ENCODE data around the gene KLK12.
"Not testable (repeated sequence)": the region's sequence is repeated elsewhere in the genome, so short reads cannot be mapped to it uniquely, and the experiment has no call there.

The KLK12 gene

DNA sequence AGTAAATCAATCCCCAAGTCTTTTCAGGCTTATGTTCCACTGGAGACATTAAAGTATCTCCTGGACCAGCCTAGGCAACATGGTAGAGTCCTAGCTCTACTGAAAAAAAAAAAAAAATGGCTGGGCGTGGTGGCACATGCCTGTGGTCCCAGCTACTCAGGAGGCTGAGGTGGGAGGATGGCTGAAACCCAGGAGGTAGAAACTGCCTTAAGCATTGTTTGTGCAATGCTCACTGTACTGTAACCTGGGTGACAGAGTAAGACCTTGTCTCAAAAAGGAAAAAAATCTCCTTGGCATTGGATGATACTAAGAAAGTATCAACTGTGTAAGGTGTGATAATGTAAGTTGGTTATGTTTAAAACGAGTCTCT, 42.2 kb downstream of the KLK12 start:
- in situ Hi-C loops (cut with HindIII; ENCODE audit: low sequenced_read_pairs): no loop called here

DNA sequence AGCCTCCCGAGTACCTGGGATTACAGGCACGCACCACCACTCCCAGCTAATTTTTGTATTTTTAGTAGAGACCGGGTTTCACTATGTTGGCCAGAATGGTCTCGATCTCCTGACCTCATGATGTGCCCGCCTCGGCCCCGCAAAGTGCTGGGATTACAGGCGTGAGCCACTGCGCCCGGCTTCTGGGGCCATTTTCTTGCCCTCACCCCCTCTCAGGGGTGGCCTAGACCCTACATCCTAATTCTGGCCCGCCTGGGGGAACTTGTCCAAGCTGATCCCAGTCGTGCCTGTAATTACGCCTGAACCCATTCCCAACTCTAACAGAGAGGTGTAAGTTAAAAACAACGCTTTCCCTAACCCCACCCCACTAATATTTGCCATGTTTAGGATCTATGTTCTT, 50.4 kb downstream of the KLK12 start:
- in situ Hi-C loops (cut with HindIII; ENCODE audit: low sequenced_read_pairs): not testable (repeated sequence)

DNA sequence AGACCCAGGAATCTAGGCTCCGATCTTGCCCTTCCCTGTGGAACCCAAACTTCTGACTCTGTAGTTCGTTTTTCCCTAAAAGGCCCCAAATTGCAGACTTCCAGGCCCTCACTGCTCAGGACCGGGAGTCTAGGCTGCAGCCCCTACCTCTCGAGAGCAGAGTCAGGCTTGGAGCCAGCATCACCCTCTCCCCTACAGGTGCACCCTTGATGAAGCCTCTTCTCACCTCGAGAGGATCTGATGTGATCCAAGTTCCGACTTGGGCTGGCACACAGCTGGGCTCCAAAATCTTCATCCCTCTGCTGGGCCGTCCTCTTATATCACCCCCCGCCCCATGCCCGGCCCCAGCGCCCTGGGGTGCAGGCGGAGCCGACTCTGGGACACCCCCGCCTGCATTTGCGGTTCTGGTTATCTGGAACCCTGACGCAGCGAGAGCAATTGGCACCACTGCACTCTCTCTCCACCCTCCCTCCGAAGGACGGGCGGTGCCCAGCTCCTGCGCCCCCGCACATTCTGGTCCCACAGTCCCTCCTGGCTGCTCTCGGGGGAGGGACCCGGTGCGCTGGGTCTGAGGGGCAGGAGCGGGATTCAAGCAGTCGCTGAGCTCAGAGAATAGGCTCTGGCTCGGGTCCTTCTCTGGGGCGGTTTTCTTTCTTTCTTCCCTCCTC, 51.0 kb downstream of the KLK12 start, which contains the start of gene KLK7:
TSS of gene KLK7 (minus strand) at position 293 of the 668 bp plus-strand sequence. CDS start 1,518 bp downstream, outside the sequence.
- in situ Hi-C loops (cut with HindIII; ENCODE audit: low sequenced_read_pairs): no loop called here

DNA sequence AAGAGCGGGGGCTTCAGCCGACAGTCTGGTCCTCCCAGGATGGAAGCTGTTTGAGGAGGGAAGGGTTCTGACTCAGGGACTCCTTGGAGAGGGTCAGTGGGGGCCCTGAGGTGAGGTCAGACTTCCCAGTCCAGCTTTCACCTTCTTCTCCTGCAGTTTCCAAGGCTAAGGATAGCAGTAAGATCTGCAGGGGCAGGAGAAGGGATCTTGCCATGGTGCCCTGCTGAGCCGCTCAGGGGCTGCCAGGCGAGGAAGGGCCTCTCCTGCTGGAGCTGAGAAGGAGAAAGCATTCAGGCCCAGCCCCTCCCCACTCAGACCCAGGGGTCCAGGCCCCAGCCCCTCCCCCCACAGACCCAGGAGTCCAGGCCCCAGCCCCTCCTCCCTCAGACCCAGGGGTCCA, 52.6 kb downstream of the KLK12 start:
- in situ Hi-C loops (cut with HindIII; ENCODE audit: low sequenced_read_pairs): no loop called here

DNA sequence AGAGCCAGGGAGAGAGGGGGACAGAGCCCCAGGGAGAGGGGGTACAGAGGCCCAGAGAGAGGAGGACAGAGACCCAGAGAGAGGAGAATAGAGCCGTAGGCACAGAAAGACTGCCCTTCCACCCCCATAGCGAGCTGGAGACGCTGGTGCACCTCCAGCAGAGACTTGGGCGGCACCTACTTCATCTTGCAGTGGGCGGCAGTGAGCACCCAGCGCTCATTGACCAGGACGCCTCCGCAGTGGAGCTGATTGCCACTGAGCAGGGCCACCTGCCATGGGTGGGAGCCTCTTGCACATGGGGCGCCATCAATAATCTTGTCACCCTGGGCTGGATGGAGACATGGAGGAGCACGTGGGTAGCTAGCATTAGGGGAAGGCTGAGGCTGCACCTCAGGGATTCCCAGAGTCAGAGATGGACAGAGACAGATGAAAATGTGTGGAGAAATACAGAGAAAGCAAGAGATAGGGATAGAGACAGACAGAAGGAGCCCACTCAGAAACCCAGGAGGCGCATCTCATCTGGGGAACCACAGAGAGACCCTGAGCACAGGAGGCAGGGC, 53.1 kb downstream of the KLK12 start:
- in situ Hi-C loops (cut with HindIII; ENCODE audit: low sequenced_read_pairs): no loop called here

DNA sequence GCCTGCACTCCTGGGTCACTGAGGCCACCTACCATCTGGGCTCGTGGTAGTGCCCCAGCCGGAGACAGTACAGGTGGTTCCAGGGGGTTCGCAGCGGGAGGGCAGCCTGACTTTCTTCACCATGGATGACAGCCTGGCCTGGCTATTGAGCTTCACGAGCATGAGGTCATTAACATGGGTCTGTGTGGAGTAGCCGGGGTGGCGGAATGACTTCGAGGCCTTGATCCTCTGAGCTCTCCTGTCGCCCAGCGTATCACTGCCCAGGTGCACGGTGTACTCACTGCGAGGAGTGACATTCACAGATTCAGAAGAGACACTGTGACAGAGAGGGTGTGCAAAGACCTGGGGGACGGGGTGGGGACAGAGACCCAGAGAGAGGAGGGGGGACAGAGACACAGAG, 54.6 kb downstream of the KLK12 start:
- in situ Hi-C loops (cut with HindIII; ENCODE audit: low sequenced_read_pairs): no loop called here

DNA sequence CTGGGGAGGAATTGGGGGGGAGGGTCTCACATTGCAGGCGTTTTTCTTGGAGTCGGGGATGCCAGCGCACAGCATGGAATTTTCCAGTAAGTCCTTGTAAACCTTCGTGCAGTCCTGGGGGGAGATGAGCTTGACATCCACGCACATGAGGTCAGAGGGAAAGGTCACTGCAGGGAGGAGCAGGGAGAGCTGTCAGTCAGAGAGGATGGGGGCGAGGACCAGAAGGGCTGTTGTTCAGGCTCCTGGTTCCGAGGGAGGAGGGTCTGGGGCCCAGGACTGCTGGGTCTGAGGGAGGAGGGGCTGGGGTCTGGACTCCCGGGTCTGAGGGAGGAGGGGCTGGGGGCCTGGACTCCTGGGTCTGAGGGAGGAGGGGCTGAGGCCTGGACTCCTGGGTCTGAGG, 55.0 kb downstream of the KLK12 start:
- in situ Hi-C loops (cut with HindIII; ENCODE audit: low sequenced_read_pairs): no loop called here
